Esophagus muscularis mucosa (tissue), 4 donors: ENCODE measurements around the gene TXNRD2. TPM values are rescaled to one million over a fixed set of nuclear protein-coding genes. Genes with fewer than 3 reads are reported as not detected.

Experiments
- DNase-seq: peaks from one replicate; pipeline ENCODE4 v3.0.0-alpha.2; 2017; ENCODE audit errors: extremely low spot score
- H3K27ac ChIP-seq, 4 donors: fragments of 200-600 bp; sonication (generic); replicated peaks in 1 of 4; 1 replicate in 3 of 4; 2 replicates in 1 of 4; pipeline ENCODE4 v1.5.1; 2016 to 2019; ENCODE audit warnings: mild to moderate bottlenecking in 1 of 4
- H3K27me3 ChIP-seq, 4 donors: fragments of 200-600 bp; sonication (generic); one replicate each; pipeline versions ENCODE4 v1.5.1 to v1.6.0; 2016 to 2019
- H3K36me3 ChIP-seq, 4 donors: fragments of 200-600 bp; sonication (generic); one replicate each; pipeline ENCODE4 v1.5.1; 2016 to 2019
- H3K4me1 ChIP-seq, 4 donors: fragments of 200-600 bp; sonication (generic); one replicate each; pipeline ENCODE4 v1.5.1; 2016 to 2019
- H3K4me3 ChIP-seq, 4 donors: fragments of 200-600 bp; sonication (generic); 1 replicate in 2 of 4; 2 replicates in 2 of 4; pipeline ENCODE4 v1.5.1; 2016 to 2019; ENCODE audit warnings: mild to moderate bottlenecking in 4 of 4, moderate library complexity in 1 of 4
- H3K9me3 ChIP-seq, 4 donors: fragments of 200-600 bp; sonication (generic); 1 replicate in 3 of 4; 2 replicates in 1 of 4; pipeline ENCODE4 v1.5.1; 2016 to 2019
- EP300 ChIP-seq: sonication (generic); formaldehyde crosslinking; IDR thresholded peaks from one replicate; pipeline ENCODE4 v1.6.1; 2017; ENCODE audit warnings: antibody characterized with exemption
- POLR2A ChIP-seq: fragments of 450-650 bp; IDR thresholded peaks from one replicate; pipeline ENCODE4 v1.6.1; 2017; ENCODE audit warnings: antibody characterized with exemption, moderate library complexity, mild to moderate bottlenecking, low read depth
- POLR2AphosphoS5 ChIP-seq, 2 donors: sonication (generic); formaldehyde crosslinking; IDR thresholded peaks; one replicate each; pipeline ENCODE4 v1.6.1; 2017; ENCODE audit warnings: antibody characterized with exemption in 2 of 2
- WGBS: methylation state at CpG from one replicate; pipeline ENCODE4 v1.1.5; 2018; 5-methylcytosine and 5-hydroxymethylcytosine counted together
- intact Hi-C: fragments of 100-400 bp; cut with DNase I; formaldehyde crosslinking; loops from one replicate; pipeline ENCODE4 v1.15.1; 2023
- total RNA-seq, 4 donors: library from RNA; depleted of rRNA; stranded (reverse); fragments of >200 nt; gene quantifications; one replicate each; pipeline versions ENCODE4 v1.1.0 to v1.2.1, GENCODE V29; 2016
- TF ChIP-seq, protein P1 (sequence below), 3 experiments: fragments of 200-600 bp in 2 of 3; fragments of 450-650 bp in 1 of 3; sonication (generic) in 2 of 3; IDR thresholded peaks; one replicate each; pipeline ENCODE4 v1.5.1; 2017 to 2019; ENCODE audit warnings: antibody characterized with exemption in 3 of 3, mild to moderate bottlenecking in 2 of 3, moderate library complexity in 1 of 3

TXNRD2 gene
- total RNA-seq, 4 donors from 2014 or later, result 12.9 to 27.2 (median 23.9) TPM

DNA sequence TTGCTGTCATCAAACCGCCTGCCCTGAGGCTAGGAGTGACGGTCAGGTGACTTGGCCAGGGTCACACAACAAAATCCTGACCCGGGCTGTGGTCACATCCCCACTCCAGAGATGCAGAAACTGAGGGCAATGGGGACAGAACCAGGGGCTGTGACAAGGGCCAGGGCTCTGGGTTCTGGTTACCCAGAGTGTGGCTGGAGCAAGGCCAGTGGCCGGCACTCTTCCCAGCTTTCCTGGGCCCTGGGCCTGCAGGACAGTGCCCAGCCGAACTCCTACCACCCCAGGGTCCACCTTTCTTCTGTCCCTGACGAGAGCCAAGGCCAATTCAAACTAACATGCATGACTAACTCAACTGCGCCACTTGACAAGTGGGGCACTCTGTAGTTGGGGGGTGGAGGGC, 39.1 kb upstream of the TXNRD2 start:
- intact Hi-C loops, result no loop called here
- 92% methylated on average over 6 of the region's 7 CpGs for WGBS
- Histone ChIP-seq H3K27ac (no peak overlapping the region), H3K36me3 (peaks cover 17 to 56% (median 51%) of the 10 kb centered on the region in 4 donors), H3K9me3 (no peaks in the 10 kb centered on the region), H3K27me3 (no peaks in the 10 kb centered on the region), H3K4me1 (peaks cover 28 to 38% (median 30%) of the 10 kb centered on the region in 4 donors), H3K4me3 (no peak overlapping the region)
- DNase-seq, result no peak
- TF ChIP-seq, protein P1, sequence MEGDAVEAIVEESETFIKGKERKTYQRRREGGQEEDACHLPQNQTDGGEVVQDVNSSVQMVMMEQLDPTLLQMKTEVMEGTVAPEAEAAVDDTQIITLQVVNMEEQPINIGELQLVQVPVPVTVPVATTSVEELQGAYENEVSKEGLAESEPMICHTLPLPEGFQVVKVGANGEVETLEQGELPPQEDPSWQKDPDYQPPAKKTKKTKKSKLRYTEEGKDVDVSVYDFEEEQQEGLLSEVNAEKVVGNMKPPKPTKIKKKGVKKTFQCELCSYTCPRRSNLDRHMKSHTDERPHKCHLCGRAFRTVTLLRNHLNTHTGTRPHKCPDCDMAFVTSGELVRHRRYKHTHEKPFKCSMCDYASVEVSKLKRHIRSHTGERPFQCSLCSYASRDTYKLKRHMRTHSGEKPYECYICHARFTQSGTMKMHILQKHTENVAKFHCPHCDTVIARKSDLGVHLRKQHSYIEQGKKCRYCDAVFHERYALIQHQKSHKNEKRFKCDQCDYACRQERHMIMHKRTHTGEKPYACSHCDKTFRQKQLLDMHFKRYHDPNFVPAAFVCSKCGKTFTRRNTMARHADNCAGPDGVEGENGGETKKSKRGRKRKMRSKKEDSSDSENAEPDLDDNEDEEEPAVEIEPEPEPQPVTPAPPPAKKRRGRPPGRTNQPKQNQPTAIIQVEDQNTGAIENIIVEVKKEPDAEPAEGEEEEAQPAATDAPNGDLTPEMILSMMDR (IDR thresholded peaks at IDR 0.05), result no peak
- no peak for TF ChIP-seq EP300
- no peak for TF ChIP-seq POLR2A
- TF ChIP-seq POLR2AphosphoS5 (IDR thresholded peaks at IDR 0.05), result no peak

DNA sequence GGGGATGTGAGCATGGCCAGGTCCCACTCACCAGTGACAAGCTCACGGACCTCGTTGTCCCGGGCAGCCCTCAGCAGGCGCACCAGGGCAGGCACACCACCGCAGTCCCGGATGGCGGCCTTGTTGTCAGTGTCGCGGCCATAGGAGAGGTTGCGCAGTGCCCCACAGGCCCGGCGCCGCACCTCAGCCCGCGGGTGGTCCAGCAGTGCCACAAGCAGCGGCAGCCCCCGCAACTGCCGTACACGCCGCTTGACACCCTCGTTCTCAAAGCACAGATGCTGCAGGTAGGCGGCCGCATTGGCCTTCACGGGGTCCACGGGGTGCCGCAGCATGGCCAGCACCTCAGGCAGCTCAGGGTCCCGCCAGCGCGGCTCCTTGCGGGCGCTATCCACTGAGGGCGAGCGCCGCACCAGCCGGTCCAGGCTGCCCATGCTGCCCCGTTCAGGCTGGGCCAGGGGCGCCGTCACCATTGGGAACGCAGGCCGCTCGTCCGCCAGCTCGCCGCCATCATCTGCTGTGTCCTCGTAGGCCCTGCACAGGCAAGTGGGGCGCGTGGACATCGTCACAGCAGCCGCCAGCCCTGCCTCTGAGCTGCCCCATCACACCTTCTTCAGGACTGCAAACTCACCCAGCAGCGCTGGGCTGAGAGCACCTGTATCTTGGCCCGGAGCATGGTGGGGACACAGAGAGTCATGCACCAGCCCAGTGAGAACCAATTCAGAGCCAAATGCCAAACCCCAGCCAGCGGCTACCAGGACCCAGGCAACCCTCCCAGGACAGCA, 38.3 kb upstream of the TXNRD2 start:
- peaks cover 17 to 56% (median 51%) of the 10 kb centered on the region in 4 donors for H3K36me3 ChIP-seq
- no peak overlapping the region for H3K4me3 ChIP-seq
- H3K27me3 ChIP-seq, result no peaks in the 10 kb centered on the region
- intact Hi-C loops, result loop anchor here (10.0 kb wide), 1 partner anchor 125 kb away; no protein-coding TSS in a partner anchor
- H3K27ac ChIP-seq, result no peak overlapping the region
- no peaks in the 10 kb centered on the region for H3K9me3 ChIP-seq
- peaks cover 22 to 38% (median 29%) of the 10 kb centered on the region in 4 donors for H3K4me1 ChIP-seq
- DNase-seq, result no peak
- TF ChIP-seq POLR2AphosphoS5 (IDR thresholded peaks at IDR 0.05) (no peak), POLR2A (no peak), EP300 (no peak)
- TF ChIP-seq, protein P1 (IDR thresholded peaks at IDR 0.05), result no peak
- WGBS, result 96% methylated on average over 23 of the region's 52 CpGs

DNA sequence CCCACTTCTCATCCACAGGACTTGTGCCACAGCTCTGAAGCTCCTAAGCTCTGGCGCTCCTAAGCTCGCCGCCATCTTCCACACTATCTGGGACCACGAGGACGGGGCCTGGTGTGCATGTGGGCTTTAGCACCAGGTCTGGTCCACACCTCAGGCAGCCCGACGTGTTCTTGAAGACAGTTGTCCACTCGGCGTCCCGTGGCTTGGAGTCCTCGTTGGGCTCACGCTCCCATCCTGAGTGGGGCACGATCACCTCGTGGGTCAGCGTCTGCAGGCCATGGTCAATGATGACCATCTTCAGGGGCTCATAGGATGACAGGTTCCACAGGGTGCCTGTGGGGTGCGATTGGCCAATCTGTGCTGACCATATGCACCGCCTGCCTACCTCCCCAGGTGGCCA, 37.1 kb upstream of the TXNRD2 start:
- 87% methylated on average over 3 of the region's 17 CpGs for WGBS
- no peak for DNase-seq
- intact Hi-C loops, result loop anchor here (10.0 kb wide), 1 partner anchor 126 kb away; no protein-coding TSS in a partner anchor
- Histone ChIP-seq H3K27ac (no peak overlapping the region), H3K4me3 (no peak overlapping the region), H3K9me3 (no peaks in the 10 kb centered on the region), H3K36me3 (peaks cover 17 to 60% (median 54%) of the 10 kb centered on the region in 4 donors), H3K27me3 (no peaks in the 10 kb centered on the region), H3K4me1 (peaks cover 10 to 33% (median 24%) of the 10 kb centered on the region in 4 donors)
- no peak for TF ChIP-seq POLR2AphosphoS5 (IDR thresholded peaks at IDR 0.05)
- TF ChIP-seq EP300, result no peak
- no peak for TF ChIP-seq POLR2A
- TF ChIP-seq, protein P1 (IDR thresholded peaks at IDR 0.05), result no peak

DNA sequence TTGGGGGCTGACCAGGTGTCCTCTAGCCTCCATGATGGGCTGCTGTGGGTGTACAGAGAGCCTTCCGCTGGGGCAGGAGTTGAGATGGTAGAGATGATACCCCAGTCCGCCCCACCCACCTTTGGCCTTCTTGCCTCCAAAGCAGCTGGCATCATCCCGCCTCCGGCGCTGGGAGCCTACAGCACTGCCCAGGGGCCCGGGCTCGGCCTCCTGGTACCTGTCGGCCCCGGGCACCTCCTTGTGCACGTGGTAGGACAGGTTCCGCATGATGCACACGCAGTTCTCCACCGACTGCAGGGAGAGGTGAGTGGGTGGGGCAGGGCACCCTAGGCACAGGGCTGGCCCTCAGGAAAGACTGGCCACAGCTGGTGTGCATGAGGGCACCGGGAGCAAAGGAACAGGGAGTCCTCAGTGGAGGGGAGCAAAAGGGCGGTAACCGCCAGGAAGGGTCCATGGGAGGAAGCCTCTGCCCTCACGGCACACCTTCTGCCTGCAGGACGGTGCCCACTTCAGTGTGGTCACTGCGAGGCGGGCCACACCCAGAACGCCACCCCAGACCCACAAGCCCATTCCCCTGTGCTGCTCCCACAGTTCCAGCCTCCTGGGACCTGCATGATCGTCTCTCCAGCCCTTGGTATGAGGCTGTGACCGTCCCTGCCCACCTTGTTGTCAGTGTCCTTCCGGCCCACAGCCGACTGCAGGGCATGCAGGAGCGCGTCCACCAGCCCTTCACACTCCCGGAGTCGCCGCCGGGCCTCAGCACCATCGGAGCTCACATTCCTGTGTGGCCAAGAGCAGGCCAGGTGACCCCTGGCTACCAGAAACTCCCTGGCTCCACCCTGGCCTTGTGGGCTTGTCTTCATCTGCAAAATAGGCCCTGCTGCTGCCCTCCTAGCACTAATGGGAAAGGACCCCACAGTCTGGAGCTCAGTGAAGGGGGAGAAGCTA, 36.0 kb upstream of the TXNRD2 start:
- H3K4me3 ChIP-seq, result no peak overlapping the region
- no peak overlapping the region for H3K27ac ChIP-seq
- no peaks in the 10 kb centered on the region for H3K27me3 ChIP-seq
- intact Hi-C loops, result loop anchor here (10.0 kb wide), 1 partner anchor 127 kb away; no protein-coding TSS in a partner anchor
- peaks cover 0 to 22% (median 16%) of the 10 kb centered on the region in 4 donors for H3K4me1 ChIP-seq
- 98% methylated on average over 12 of the region's 32 CpGs for WGBS
- no peaks in the 10 kb centered on the region for H3K9me3 ChIP-seq
- DNase-seq, result no peak
- H3K36me3 ChIP-seq, result peaks cover 21 to 72% (median 65%) of the 10 kb centered on the region in 4 donors
- TF ChIP-seq POLR2AphosphoS5 (IDR thresholded peaks at IDR 0.05) (no peak), EP300 (no peak), POLR2A (no peak)
- TF ChIP-seq, protein P1 (IDR thresholded peaks at IDR 0.05), result no peak
